Endothelial cell of umbilical vein (primary cell): ENCODE data around the gene PSMB3. TPM values are rescaled to one million over a fixed set of nuclear protein-coding genes. Genes with fewer than 3 reads are reported as not detected.

ENCODE experiments used
- BruUV-seq: library from RNA; stranded (reverse); fragments of 400-500 nt; replicated peaks from 2 replicates; lab custom pipeline; 2021; lab: Mats Ljungman, UMichigan
- CTCF ChIA-PET: fragments of 300-600, 350-600 bp; sonication (Branson Sonifier 250); formaldehyde crosslinking; loops from one replicate; lab custom pipeline; 2021; ENCODE audit warnings: antibody characterized with exemption, inconsistent platforms; lab: Charles Lee
- POLR2A ChIA-PET: fragments of 300-600, 350-600 bp; sonication (Branson Sonifier 250); formaldehyde crosslinking; loops from one replicate; lab custom pipeline; 2021; ENCODE audit warnings: antibody characterized with exemption, inconsistent platforms; lab: Charles Lee
- DNase-seq: peaks from one replicate; pipeline ENCODE4 v3.0.0-alpha.2; 2011; ENCODE audit warnings: low read depth, low spot score
- FAIRE-seq: peaks from 2 replicates; lab custom pipeline; 2011; peaks lifted over from hg19 to GRCh38; lab: Jason Lieb, UNC
- H2AFZ ChIP-seq: 2 replicates; pipeline ENCODE4 v1.6.0; 2012; ENCODE audit warnings: low read depth, low read length, control low read depth, inconsistent platforms
- H3K27ac ChIP-seq: 2 replicates; pipeline ENCODE4 v1.5.1; 2011; ENCODE audit warnings: low read depth, mild to moderate bottlenecking, control low read depth, low read length, moderate library complexity; ENCODE audit not compliant: insufficient read depth
- H3K27me3 ChIP-seq, 2 experiments: 2 replicates each; pipeline versions ENCODE4 v1.6.0 to v1.6.1; 2011; ENCODE audit warnings: low read length in 2 of 2, mixed read lengths in 1 of 2; ENCODE audit not compliant: control insufficient read depth in 2 of 2, insufficient read depth in 2 of 2
- H3K36me3 ChIP-seq, 2 experiments: 2 replicates in 1 of 2; 3 replicates in 1 of 2; pipeline ENCODE4 v1.5.1; 2011; ENCODE audit warnings: low read length in 2 of 2, mild to moderate bottlenecking in 1 of 2, moderate library complexity in 1 of 2; ENCODE audit not compliant: control insufficient read depth in 2 of 2, insufficient read depth in 2 of 2; ENCODE audit errors: extremely low read depth in 1 of 2
- H3K4me1 ChIP-seq: 3 replicates; pipeline ENCODE4 v1.5.1; 2011; ENCODE audit warnings: mild to moderate bottlenecking, low read length; ENCODE audit not compliant: control insufficient read depth, insufficient read depth; ENCODE audit errors: extremely low read depth
- H3K4me2 ChIP-seq: 2 replicates; pipeline ENCODE4 v1.6.1; 2011; ENCODE audit warnings: low read length, control low read depth, mixed read lengths; ENCODE audit not compliant: insufficient read depth
- H3K4me3 ChIP-seq, 3 experiments: fragments of 200-600 bp in 1 of 3; sonication (generic), shearing (Covaris generic) in 1 of 3; replicated peaks in 1 of 3; 2 replicates each; pipeline ENCODE4 v1.5.1; 2011 to 2016; ENCODE audit warnings: control low read depth in 3 of 3, low read length in 3 of 3, mild to moderate bottlenecking in 2 of 3, inconsistent platforms in 1 of 3, low read depth in 1 of 3, moderate library complexity in 1 of 3; ENCODE audit not compliant: insufficient read depth in 1 of 3
- H3K79me2 ChIP-seq: 2 replicates; pipeline ENCODE4 v1.6.0; 2012; ENCODE audit warnings: low read length, inconsistent platforms; ENCODE audit not compliant: control insufficient read depth, insufficient read depth
- H3K9ac ChIP-seq: replicated peaks from 2 replicates; pipeline ENCODE3; 2011; ENCODE audit warnings: low read length, control low read depth; ENCODE audit not compliant: insufficient read depth; ENCODE audit errors: extremely low read depth
- H3K9me1 ChIP-seq: replicated peaks from 3 replicates; pipeline ENCODE4 v1.6.0; 2011; ENCODE audit warnings: mild to moderate bottlenecking, low read length; ENCODE audit not compliant: control insufficient read depth, insufficient read depth; ENCODE audit errors: extremely low read depth
- H3K9me3 ChIP-seq: replicated peaks from 2 replicates; pipeline ENCODE4 v1.5.1; 2012; ENCODE audit warnings: low read length, inconsistent platforms; ENCODE audit not compliant: control insufficient read depth, insufficient read depth
- H4K20me1 ChIP-seq: replicated peaks from 2 replicates; pipeline ENCODE3; 2011; ENCODE audit warnings: mild to moderate bottlenecking, low read length; ENCODE audit not compliant: control insufficient read depth, insufficient read depth; ENCODE audit errors: extremely low read depth
- EZH2 ChIP-seq: IDR thresholded peaks from 2 replicates; pipeline ENCODE4 v1.6.1; 2012; ENCODE audit warnings: borderline replicate concordance, low read depth, mild to moderate bottlenecking, moderate library complexity, low read length, inconsistent platforms; ENCODE audit not compliant: severe bottlenecking
- FOS ChIP-seq: IDR thresholded peaks from 2 replicates; pipeline ENCODE4 v1.6.1; 2011; ENCODE audit warnings: mild to moderate bottlenecking, low read length, moderate library complexity, borderline replicate concordance; ENCODE audit not compliant: insufficient read depth
- GATA2 ChIP-seq: IDR thresholded peaks from 2 replicates; pipeline ENCODE4 v1.7.0; 2011; ENCODE audit warnings: low read depth, mild to moderate bottlenecking, moderate library complexity, mixed read lengths, low read length; ENCODE audit not compliant: insufficient read length, insufficient read depth
- JUN ChIP-seq: IDR thresholded peaks from 2 replicates; pipeline ENCODE4 v1.6.1; 2011; ENCODE audit warnings: borderline replicate concordance, low read depth; ENCODE audit not compliant: insufficient read length, insufficient read depth
- MAX ChIP-seq: IDR thresholded peaks from 2 replicates; pipeline ENCODE4 v1.6.1; 2011; ENCODE audit not compliant: insufficient read depth, insufficient read length
- MYC ChIP-seq: IDR thresholded peaks from one replicate; pipeline ENCODE4 v1.6.1; 2011; ENCODE audit warnings: mild to moderate bottlenecking, low read depth, low read length
- POLR2A ChIP-seq: IDR thresholded peaks from 2 replicates; pipeline ENCODE4 v1.6.1; 2012; ENCODE audit warnings: low read depth, mild to moderate bottlenecking, control low read depth, low read length
- POLR2AphosphoS5 ChIP-seq: IDR thresholded peaks from 2 replicates; pipeline ENCODE4 v1.6.1; 2012; ENCODE audit warnings: low read depth, mild to moderate bottlenecking, control low read depth, low read length, moderate library complexity; ENCODE audit not compliant: insufficient read depth
- dilution Hi-C: fragments of 300-500 bp; cut with MboI; formaldehyde crosslinking; loops from one replicate; pipeline ENCODE4 v1.15.0; 2019; ENCODE audit warnings: low sequenced_read_pairs; ENCODE audit not compliant: extremely low pct_ligation_motif_present
- intact Hi-C: fragments of 100-400 bp; cut with micrococcal nuclease; formaldehyde crosslinking; loops from one replicate; pipeline ENCODE4 v1.10.0; 2022
- polyA plus RNA-seq, 4 experiments: library from polyadenylated mRNA; depleted of rRNA in 3 of 4; stranded (reverse) in 3 of 4; unstranded in 1 of 4; fragments of >200 nt; gene quantifications; 2 replicates each; pipeline versions ENCODE4 v1.2.1 to v1.2.3, GENCODE V29; 2011 to 2012; ENCODE audit warnings: missing spikeins in 1 of 4
- total RNA-seq: library from RNA; stranded (reverse); gene quantifications from 2 replicates; pipeline ENCODE4 v1.2.3, GENCODE V29; 2021
- TF ChIP-seq, protein P1 (sequence below), 2 donors: IDR thresholded peaks; 1 replicate in 1 of 2; 2 replicates in 1 of 2; pipeline ENCODE4 v1.5.1; 2011; ENCODE audit warnings: low read length in 2 of 2, mild to moderate bottlenecking in 2 of 2, moderate library complexity in 2 of 2, control low read depth in 1 of 2, inconsistent platforms in 1 of 2, low read depth in 1 of 2; ENCODE audit not compliant: insufficient read depth in 1 of 2; ENCODE audit errors: extremely low read depth in 1 of 2

PSMB3 gene
- total and polyA plus RNA-seq, 2 donors (not counting 3 experiments of a cell fraction or from before 2014, with no cell fraction given): 213 to 685 TPM

DNA sequence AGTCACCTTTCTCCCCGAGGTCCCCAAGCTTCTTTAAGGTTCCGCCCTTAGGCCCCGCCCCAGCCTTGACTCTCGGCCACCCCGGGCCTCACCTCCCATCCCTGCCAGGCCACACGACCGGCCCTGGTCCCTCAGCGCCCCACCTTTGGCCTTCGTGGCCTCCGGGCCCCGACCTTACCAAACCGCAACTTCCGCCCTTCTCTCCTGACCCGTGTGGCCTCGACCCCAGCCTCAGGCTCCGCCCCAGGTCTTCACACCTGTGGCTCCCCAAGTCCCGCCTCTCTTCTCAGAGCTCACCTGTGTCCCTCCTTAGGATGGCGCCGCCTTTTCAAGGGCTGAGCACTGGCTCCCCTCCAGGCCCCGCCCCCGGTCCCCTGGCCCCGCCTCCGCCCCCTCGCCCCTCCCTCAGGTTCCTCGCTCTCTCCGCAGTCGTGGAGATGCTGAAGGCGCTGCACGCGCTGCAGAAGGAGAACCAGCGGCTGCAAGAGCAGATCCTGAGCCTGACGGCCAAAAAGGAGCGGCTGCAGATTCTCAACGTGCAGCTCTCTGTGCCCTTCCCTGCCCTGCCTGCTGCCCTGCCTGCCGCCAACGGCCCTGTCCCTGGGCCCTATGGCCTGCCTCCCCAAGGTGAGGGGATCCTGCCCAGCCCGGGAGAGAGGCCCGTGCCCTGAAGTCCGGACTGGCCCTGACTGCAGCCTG is 32.4 kb upstream of the PSMB3 start:
- CTCF ChIA-PET: interaction anchor here (2.4 kb wide), 1 partner anchor 15 kb away, joined by 7 read pairs; no protein-coding TSS in a partner anchor
- BruUV-seq: no TSS peak

More for the DNA sequence above, 32.4 kb upstream of the PSMB3 start:
- DNase-seq (no peak), FAIRE-seq (no peak)
- Histone ChIP-seq H4K20me1 (no peaks in the 10 kb centered on the region), H3K36me3 (peaks cover 5 to 37% of the 10 kb centered on the region in 2 experiments), H3K4me3 (no peak overlapping the region), H3K4me1 (peaks cover 3% of the 10 kb centered on the region), H2AFZ (no peak overlapping the region), H3K27me3 (no peaks in the 10 kb centered on the region), H3K27ac (no peak overlapping the region), H3K79me2 (no peaks in the 10 kb centered on the region), H3K4me2 (no peak overlapping the region), H3K9ac (no peak overlapping the region), H3K9me1 (no peaks in the 10 kb centered on the region), H3K9me3 (no peaks in the 10 kb centered on the region)
- intact Hi-C loops: no loop called here
- dilution Hi-C loops: no loop called here
- TF ChIP-seq GATA2 (no peak), MYC (no peak), EZH2 (no peak), JUN (no peak), POLR2AphosphoS5 (no peak), POLR2A (no peak), FOS (no peak), MAX (no peak)
- TF ChIP-seq, protein P1, sequence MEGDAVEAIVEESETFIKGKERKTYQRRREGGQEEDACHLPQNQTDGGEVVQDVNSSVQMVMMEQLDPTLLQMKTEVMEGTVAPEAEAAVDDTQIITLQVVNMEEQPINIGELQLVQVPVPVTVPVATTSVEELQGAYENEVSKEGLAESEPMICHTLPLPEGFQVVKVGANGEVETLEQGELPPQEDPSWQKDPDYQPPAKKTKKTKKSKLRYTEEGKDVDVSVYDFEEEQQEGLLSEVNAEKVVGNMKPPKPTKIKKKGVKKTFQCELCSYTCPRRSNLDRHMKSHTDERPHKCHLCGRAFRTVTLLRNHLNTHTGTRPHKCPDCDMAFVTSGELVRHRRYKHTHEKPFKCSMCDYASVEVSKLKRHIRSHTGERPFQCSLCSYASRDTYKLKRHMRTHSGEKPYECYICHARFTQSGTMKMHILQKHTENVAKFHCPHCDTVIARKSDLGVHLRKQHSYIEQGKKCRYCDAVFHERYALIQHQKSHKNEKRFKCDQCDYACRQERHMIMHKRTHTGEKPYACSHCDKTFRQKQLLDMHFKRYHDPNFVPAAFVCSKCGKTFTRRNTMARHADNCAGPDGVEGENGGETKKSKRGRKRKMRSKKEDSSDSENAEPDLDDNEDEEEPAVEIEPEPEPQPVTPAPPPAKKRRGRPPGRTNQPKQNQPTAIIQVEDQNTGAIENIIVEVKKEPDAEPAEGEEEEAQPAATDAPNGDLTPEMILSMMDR (IDR thresholded peaks at IDR 0.05; ENCODE audit: extremely low read depth in 1 of 2, insufficient read depth in 1 of 2, low read depth in 1 of 2, low read length in 2 of 2): no peak
- POLR2A ChIA-PET: interaction anchor here (0.6 kb wide), 1 partner anchor 17 kb away, joined by 6 read pairs; no protein-coding TSS in a partner anchor
